Activated CD8-positive, alpha-beta memory T cell treated with anti-CD3 and anti-CD28 coated beads, Interleukin-2, amount 50 U/mL, for 1 hour (primary cell): Measurements from ENCODE around the gene HIPK2.
"Not testable (repeated sequence)": the region's sequence is repeated elsewhere in the genome, so short reads cannot be mapped to it uniquely, and the experiment has no call there.

ENCODE experiments used
- DNase-seq: peaks from one replicate; pipeline ENCODE4 v3.0.0-alpha.2; 2020; ENCODE audit errors: extremely low read depth

HIPK2 gene

GRCh38 chr7:139567647-139568345 is 210.0 kb downstream of the HIPK2 start:
- DNase-seq: no peak

GRCh38 chr7:139566736-139567646 is 210.8 kb downstream of the HIPK2 start:
- DNase-seq: no peak

- no peak for DNase-seq
Observed at GRCh38 chr7:139566075-139566474, 211.7 kb downstream of the HIPK2 start.

- DNase-seq: no peak
Observed at GRCh38 chr7:139563856-139564255, 213.9 kb downstream of the HIPK2 start.

- no peak for DNase-seq
Observed at GRCh38 chr7:139562961-139563565, 214.7 kb downstream of the HIPK2 start.

GRCh38 chr7:139562491-139562890 is 215.3 kb downstream of the HIPK2 start:
- DNase-seq: no peak

GRCh38 chr7:139560678-139561077 is 217.1 kb downstream of the HIPK2 start:
- DNase-seq: no peak

- no peak for DNase-seq
Observed at GRCh38 chr7:139560199-139560598, 217.6 kb downstream of the HIPK2 start.

GRCh38 chr7:139559364-139560105 is 218.3 kb downstream of the HIPK2 start:
- DNase-seq: no peak

- DNase-seq: no peak
Observed at GRCh38 chr7:139557857-139558581, 219.8 kb downstream of the HIPK2 start.

GRCh38 chr7:139553991-139554700 is 223.7 kb downstream of the HIPK2 start:
- DNase-seq: not testable (repeated sequence)

- no peak for DNase-seq
Observed at GRCh38 chr7:139548302-139549028, 229.3 kb downstream of the HIPK2 start.

GRCh38 chr7:139544645-139545044 is 233.2 kb downstream of the HIPK2 start:
- no peak for DNase-seq

- DNase-seq: no peak
Observed at GRCh38 chr7:139543801-139544603, 233.8 kb downstream of the HIPK2 start.

GRCh38 chr7:139542308-139543151 is 235.3 kb downstream of the HIPK2 start:
- DNase-seq: no peak

GRCh38 chr7:139541600-139542307 is 236.0 kb downstream of the HIPK2 start:
- DNase-seq: no peak

GRCh38 chr7:139540203-139540602 is 237.6 kb downstream of the HIPK2 start:
- DNase-seq: no peak
